ENCODE data around the gene SNX14. TPM values are rescaled to one million over a fixed set of nuclear protein-coding genes. Genes with fewer than 3 reads are reported as not detected.

The SNX14 gene
- total and polyA plus RNA-seq, 2 donors (not counting 3 experiments of a cell fraction or from before 2014, with no cell fraction given) = 41.3 to 74.3 TPM

- POLR2A ChIA-PET = interaction anchor here (1.0 kb wide), 1 partner anchor 23 kb away, joined by 3 read pairs; no protein-coding TSS in a partner anchor
- intact Hi-C loops (cut with micrococcal nuclease) (loop anchor here (2.0 kb wide), 1 partner anchor 16 kb away; no protein-coding TSS in a partner anchor), dilution Hi-C loops (cut with MboI; ENCODE audit: extremely low pct_ligation_motif_present, low sequenced_read_pairs) (no loop called here)
- Histone ChIP-seq H3K36me3 (ENCODE audit: control insufficient read depth in 2 of 2, extremely low read depth in 1 of 2, insufficient read depth in 2 of 2, low read length in 2 of 2) (peaks cover 12 to 33% of the 10 kb centered on the region in 2 experiments), H2AFZ (ENCODE audit: low read depth, low read length) (no peak overlapping the region), H3K4me2 (ENCODE audit: insufficient read depth, low read length) (no peak overlapping the region), H3K4me3 (replicated peaks in 1 of 3; ENCODE audit: insufficient read depth in 1 of 3, low read depth in 1 of 3, low read length in 3 of 3) (no peak overlapping the region), H3K79me2 (ENCODE audit: control insufficient read depth, insufficient read depth, low read length) (peaks cover 21% of the 10 kb centered on the region), H3K27me3 (ENCODE audit: control insufficient read depth in 2 of 2, insufficient read depth in 2 of 2, low read length in 2 of 2) (no peaks in the 10 kb centered on the region), H3K4me1 (ENCODE audit: control insufficient read depth, extremely low read depth, insufficient read depth, low read length) (no peaks in the 10 kb centered on the region), H3K9ac (replicated peaks; ENCODE audit: extremely low read depth, insufficient read depth, low read length) (no peak overlapping the region), H3K9me3 (replicated peaks; ENCODE audit: control insufficient read depth, insufficient read depth, low read length) (no peaks in the 10 kb centered on the region), H3K9me1 (replicated peaks; ENCODE audit: control insufficient read depth, extremely low read depth, insufficient read depth, low read length) (no peaks in the 10 kb centered on the region), H3K27ac (ENCODE audit: insufficient read depth, low read depth, low read length) (no peak overlapping the region), H4K20me1 (replicated peaks; ENCODE audit: control insufficient read depth, extremely low read depth, insufficient read depth, low read length) (no peaks in the 10 kb centered on the region)
- TF ChIP-seq EZH2 (IDR thresholded peaks at IDR 0.05; ENCODE audit: borderline replicate concordance, low read depth, low read length, severe bottlenecking) = no peak
- TF ChIP-seq CTCF (IDR thresholded peaks at IDR 0.05; ENCODE audit: extremely low read depth in 1 of 2, insufficient read depth in 1 of 2, low read depth in 1 of 2, low read length in 2 of 2) = no peak
- TF ChIP-seq POLR2AphosphoS5 (IDR thresholded peaks at IDR 0.05; ENCODE audit: insufficient read depth, low read depth, low read length) = no peak
- TF ChIP-seq POLR2A (IDR thresholded peaks at IDR 0.05; ENCODE audit: low read depth, low read length) = no peak
- no peak for TF ChIP-seq FOS (IDR thresholded peaks at IDR 0.05; ENCODE audit: borderline replicate concordance, insufficient read depth, low read length)
- TF ChIP-seq GATA2 (IDR thresholded peaks at IDR 0.05; ENCODE audit: insufficient read depth, insufficient read length, low read depth, low read length) = no peak
- TF ChIP-seq MAX (IDR thresholded peaks at IDR 0.05; ENCODE audit: insufficient read depth, insufficient read length) = no peak
- TF ChIP-seq MYC (IDR thresholded peaks at IDR 0.05; ENCODE audit: low read depth, low read length) = no peak
- no peak for TF ChIP-seq JUN (IDR thresholded peaks at IDR 0.05; ENCODE audit: borderline replicate concordance, insufficient read depth, insufficient read length, low read depth)
- CTCF ChIA-PET = interaction anchor here (1.3 kb wide), 1 partner anchor 21 kb away, joined by 4 read pairs; no protein-coding TSS in a partner anchor
- no peak for DNase-seq (ENCODE audit: low read depth, low spot score)
- no peak for FAIRE-seq
- BruUV-seq (replicated peaks) = no TSS peak
These were observed 16.7 kb upstream of the SNX14 start for GRCh38 chr6:85610182-85610895.

Data from endothelial cell of umbilical vein (primary cell).